GM18951 (cell line): ENCODE data around the gene TMEM132A.
"Not testable (repeated sequence)": the region's sequence is repeated elsewhere in the genome, so short reads cannot be mapped to it uniquely, and the experiment has no call there.

ENCODE experiments used
- POLR2A ChIP-seq: IDR thresholded peaks from 4 replicates; pipeline ENCODE4 v1.6.1; 2011; ENCODE audit warnings: mild to moderate bottlenecking; ENCODE audit not compliant: insufficient read length, insufficient read depth; ENCODE audit errors: extremely low read depth
- in situ Hi-C: fragments of 300-500 bp; cut with MboI; formaldehyde crosslinking; loops from one replicate; pipeline ENCODE4 v1.12.0; 2022; ENCODE audit warnings: low sequenced_read_pairs, mixed read lengths, inconsistent platforms; ENCODE audit not compliant: unreplicated experiment

TMEM132A gene

DNA sequence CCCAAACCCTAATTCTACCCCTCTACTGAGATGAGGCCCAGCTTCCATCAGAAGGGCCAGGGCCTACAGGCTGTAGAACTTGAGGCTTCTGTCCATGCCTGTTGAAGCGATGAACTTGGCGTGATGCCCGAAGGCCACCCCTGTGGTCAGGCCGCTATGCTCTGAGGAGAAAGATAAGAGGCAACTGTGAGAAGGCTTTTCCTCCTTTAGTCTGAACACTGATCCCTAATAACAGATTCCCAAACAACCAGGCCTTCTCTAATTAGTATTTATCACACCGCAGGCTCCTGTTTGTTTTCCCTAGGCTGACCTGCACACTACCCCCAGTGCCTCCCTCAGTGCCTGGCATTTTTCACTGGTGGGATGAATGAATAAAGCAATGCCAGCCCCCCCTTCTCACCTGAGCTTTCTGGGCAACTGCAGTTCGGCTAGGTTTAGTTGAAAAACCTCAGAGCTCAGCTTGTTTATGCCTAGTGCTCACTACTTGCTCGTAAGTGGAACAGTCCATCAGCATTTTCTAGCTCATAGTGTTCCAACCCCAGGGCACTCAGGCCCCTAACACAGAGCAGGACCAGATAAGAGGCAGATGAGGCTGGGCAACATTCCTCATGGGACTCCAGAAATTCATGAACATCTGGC lies 33.0 kb upstream of the TMEM132A start:
- in situ Hi-C loops: no loop called here
- TF ChIP-seq POLR2A: no peak

DNA sequence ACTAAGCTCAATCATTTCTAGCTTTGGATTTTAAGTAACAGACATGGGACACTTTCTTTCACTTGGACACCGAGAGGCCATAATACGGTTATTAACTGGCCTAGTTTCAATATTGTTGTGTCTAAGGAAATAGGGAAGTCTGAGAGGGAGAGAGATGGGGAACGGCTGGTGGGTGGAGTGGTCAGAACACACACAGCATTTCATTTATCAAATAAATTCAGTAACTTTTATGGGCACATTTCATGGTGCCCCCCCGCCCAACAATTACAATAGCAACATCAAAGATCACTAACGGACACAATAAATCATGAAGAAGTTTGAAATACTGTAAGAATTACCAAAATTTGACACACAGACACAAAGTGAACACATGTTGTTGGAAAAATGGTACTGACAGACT lies 28.6 kb upstream of the TMEM132A start:
- in situ Hi-C loops: loop anchor here (5.0 kb wide), 1 partner anchor 63 kb away; no protein-coding TSS in a partner anchor
- no peak for TF ChIP-seq POLR2A

DNA sequence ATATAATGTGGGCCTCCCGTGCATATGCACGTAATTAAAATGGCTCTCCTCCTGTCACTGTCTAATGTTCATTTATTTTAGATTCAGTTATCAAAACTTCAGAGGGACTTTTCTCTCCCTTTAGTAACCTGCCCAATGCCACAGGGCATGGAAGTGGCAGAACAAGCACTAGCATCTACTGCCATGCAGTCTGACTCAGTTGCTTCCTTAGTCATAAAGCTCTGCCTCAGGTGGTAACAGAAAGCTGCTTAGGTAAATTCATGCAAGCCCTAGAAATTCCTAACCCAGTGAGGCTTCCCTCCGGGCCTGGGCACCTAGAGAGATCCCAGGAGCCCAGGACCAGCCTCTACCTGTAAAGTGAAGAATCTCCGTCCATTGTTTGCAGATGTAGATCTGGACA lies 26.8 kb upstream of the TMEM132A start:
- no peak for TF ChIP-seq POLR2A
- in situ Hi-C loops: loop anchor here (5.0 kb wide), 1 partner anchor 65 kb away; no protein-coding TSS in a partner anchor

DNA sequence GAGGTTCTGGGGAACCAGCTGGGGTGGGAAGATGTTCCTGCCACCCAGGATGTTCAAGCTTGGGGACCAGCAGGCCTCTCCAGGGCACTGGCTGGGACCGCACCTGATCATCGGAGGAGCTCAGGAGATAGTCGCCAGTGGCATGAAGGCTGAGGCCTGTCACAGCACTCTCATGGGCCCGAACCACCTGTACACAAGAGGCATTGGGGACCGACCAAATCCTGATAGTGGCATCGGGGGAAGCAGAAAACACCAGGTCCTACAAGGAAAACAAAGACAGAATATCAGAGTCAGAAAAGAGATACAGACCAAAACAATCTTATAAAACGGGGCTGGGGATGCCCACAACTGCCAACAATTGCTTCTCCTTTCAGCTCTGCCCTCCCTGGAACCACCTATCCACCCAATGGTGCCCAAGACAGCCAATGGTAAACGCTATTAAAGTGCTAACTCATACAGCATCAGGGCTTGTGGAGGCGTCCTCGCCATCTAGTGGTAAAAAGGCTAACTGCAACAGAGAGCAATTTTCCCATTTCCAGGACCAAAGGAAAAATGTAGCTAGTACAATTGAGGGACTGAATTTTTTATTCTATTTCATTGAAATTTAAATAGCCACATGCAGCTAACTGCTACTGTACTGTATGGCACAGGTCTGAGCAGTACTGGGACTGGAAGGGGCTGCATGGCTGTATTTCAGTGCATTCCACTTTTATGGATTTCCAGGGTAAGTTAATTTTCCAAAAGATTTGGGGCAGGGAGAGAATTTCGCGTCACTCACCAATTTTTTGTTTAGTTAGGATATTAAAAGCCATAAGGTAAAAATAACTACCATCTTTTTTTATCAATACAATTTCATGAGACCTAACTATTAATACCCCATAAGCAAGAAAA lies 25.0 kb upstream of the TMEM132A start:
- no peak for TF ChIP-seq POLR2A
- in situ Hi-C loops: loop anchor here (5.0 kb wide), 1 partner anchor 67 kb away; no protein-coding TSS in a partner anchor

DNA sequence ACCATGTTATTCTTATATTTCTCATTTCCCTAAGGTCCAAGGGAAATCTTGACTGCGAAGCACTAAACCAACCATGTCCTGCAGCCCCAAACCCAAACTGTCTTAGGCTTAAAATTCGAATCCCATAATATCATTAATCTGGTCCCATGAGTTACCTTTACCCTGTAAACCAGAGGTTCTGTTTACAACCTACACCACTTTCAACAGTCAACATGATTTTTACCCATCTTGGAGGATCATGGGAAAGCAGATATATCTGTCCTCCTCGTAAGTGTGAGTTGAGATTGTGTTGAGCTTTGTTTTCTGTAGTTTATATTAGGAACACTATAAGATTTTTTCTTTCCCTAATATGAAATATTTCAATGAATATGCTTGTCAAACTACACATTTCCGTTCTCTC lies 24.3 kb upstream of the TMEM132A start:
- in situ Hi-C loops: loop anchor here (5.0 kb wide), 1 partner anchor 68 kb away; no protein-coding TSS in a partner anchor
- no peak for TF ChIP-seq POLR2A

DNA sequence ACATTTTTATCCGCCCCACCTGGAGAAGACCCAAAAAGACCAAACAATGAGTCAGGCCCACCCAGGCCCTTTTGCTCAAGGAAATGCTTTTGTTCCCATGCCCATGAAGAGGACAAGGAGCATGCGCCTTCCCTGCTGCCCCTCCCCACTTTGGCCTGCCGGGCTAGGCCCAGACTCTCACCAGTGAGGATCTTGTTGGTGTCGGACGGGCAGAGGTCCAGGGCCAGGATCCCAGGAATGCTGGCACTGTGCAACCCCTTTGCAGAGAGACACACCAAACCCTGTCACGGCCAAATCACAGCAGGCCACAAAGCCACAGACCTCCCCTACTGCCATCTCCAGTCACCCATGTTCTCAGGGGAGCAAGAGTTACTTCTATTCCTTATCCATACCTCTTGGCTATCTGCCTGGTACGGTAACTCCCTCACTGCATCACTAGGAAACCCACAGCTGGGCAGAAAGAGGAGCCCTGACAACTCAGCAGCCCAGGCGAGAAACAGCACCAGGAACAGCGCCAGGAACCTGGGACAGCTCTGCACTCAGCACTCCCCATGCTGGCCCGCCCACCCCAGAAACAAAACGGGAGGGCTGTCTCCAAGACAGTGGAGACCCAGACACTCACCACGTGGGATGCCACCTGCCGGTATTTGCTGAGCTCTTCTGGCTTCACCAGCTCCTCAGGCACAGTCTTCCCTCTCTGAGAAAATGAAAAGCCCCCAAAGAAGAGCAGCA lies 23.4 kb upstream of the TMEM132A start:
- no peak for TF ChIP-seq POLR2A
- in situ Hi-C loops: no loop called here

DNA sequence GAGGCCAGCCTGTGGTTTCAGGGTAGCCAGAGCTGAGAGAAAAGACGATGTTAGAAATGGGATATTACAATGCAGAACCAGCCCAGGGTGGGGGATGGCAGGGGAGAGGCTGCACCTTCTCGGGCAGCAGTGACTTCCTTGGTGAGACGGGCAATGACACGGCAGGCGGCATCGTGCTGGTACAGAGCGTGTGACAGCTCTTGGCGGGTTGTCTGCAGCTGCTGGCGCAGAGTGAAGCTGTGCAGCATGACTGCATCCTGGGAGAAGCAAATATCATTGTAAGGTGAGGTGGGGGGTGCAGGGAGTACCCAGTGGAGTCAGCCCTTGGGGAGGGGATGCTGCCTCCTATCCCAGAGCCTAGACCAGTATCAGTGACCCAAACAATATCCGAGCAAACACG lies 21.6 kb upstream of the TMEM132A start:
- in situ Hi-C loops: no loop called here
- TF ChIP-seq POLR2A: no peak

DNA sequence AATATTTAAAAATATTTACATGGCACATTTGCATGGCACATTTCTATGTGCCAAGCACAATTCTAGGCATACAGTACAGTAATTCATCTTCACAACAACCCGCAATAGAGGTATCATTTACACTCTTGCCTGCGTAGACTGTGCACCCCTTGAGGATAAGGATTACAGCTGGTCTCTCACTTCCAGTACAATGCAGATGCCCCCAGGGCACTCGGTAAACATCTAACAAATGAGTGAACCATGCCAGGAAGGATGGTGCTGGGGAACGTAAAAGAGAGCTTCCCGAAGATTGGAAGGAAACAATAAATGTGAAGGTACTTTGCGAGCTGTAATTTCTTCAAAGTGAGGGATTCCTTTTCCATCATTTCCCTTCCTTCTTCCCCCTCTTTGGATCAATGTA lies 19.2 kb upstream of the TMEM132A start:
- no peak for TF ChIP-seq POLR2A

DNA sequence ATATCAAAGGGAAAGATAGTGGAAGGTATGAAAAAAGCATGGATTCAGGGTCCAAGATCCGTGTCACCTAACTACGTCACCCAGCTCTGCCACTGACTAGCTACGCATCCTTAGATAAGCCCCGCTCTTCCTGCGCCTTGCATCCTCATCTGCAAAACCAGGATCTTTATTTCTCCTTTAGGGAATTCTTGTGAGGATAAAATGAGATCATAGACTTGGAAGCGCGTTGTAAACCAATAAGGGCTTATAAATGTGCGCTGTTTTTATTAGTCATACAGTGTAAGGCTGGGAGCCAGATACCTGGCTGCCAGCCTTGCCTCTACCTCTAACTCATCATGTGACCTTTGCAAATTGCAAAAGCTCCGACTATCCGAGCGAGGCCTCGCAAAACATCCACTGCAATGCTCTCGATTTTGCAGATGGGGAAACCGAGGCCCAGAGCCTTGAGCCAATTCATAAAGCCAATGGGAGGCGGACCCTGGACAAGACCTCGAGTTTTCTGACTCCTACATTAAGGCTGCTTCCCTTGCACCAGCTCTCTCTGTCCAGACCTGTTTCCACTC lies 18.6 kb upstream of the TMEM132A start:
- TF ChIP-seq POLR2A: no peak
- in situ Hi-C loops: no loop called here

More for the DNA sequence above, 19.2 kb upstream of the TMEM132A start:
- in situ Hi-C loops: no loop called here

DNA sequence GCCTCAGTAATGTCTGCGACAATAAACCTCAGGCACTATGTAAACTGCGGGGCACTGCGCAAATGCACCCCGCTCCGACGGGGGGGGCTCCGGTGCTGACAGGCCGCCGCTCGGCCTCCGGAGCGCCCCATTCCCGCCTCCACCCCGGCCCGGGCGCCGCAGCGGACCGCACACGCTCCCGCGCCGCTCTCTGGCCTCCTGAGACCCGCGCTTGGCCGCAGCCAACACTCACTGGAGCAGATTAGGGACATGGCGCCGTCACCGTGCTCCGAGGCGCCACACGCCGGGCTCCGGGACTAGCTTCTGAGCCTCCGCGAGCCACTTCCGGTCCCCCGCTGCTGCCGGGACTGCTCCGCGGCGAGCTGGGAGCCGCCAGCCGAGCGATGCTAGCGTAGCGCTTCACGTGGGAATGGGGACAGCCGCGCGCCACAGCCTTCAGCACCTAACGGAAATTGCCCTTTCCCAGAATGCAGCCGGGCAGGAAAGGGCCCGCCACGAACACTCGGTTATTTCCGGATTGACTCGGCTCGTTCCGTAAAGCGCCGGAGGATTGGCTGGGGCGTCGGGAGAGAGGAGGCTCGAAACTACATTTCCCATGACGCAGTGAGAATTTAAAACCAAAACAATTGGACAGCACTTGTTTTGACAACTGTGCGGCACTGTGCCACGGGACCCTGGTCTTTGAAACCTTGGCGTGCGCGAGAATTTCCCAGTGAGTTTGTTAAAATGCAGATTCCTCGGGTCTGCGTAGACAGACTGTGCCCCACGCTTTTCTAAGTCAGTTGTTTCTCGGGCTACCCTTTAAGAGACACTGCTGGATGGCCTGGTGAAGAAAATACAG lies 17.9 kb upstream of the TMEM132A start, which contains the start of gene PRPF19:
PRPF19 (minus strand) TSS at position 454 of the 841 bp plus-strand sequence; CDS start at position 251, 203 bp downstream.
- peak; percentile 92 for TF ChIP-seq POLR2A
- in situ Hi-C loops: no loop called here

DNA sequence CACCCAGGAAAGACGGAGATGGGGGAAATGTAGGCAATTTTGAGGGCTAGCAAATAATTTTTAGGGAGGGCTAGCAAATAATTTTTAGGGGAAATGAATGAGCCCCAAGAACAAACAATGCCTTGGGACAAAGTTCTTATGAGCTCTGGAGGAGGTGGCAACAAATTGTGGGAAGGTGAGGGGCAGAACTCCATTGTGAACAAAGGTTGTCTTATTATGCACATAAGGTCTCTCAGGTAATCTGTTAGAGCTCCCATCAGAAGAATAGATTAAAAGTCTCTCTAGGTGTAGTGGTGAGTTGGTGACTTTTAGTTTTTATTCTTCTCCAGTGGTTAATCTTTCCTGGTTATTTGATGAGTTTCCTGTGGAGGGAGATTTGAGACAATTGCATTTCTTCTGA lies 15.5 kb upstream of the TMEM132A start:
- in situ Hi-C loops: no loop called here
- TF ChIP-seq POLR2A: no peak

DNA sequence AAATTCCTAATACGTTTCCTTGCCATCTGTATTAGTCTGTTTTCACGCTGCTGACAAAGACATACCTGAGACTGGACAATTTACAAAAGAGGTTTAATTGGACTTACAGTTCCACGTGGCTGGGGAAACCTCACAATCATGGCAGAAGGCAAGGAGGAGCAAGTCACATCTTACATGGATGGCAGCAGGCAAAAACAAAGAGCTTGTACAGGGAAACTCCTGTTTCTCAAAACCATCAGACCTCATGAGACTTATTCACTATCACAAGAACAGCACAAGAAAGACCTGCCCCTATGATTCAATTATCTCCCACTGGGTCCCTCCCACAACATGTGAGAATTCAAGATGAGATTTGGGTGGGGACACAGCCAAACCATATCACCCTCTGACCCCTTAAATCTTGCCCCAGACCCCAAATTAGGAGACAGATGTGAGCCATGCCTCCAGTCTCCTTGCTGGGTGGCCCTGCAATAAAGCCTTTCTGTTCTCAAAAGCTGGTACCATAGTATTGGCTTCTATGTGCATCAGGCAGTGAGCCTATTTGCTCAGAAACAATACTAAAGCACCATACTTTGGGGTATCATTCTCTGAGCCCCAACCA lies 14.5 kb upstream of the TMEM132A start:
- in situ Hi-C loops: not testable (repeated sequence)

DNA sequence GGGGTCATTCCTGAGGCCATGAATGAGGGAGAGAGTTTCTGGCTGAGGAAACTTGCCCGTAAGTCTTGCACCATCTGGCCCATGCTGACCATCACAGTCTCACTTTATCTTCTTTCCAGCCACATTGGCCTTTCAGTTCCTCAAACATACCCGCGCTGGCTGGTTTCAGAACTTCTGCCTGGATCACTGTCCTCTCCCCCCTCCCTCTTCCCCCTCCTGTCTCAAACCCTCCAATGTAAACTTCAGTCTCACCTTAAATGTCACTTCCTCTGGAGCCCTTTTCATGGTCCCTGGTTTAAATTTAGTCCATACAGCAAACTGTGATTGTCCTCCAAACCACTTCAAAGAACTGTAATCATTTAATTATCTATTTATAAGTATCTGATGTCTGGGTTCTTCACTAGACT lies 14.0 kb upstream of the TMEM132A start:
- in situ Hi-C loops: no loop called here
- no peak for TF ChIP-seq POLR2A
